22Rv1 (cell line): ENCODE data around the gene HTRA3.

Experiments used
- H3K27ac ChIP-seq: fragments of 450-650 bp; 2 replicates; pipeline ENCODE4 v1.5.1; 2017
- ZFX ChIP-seq: fragments of 450-650 bp; IDR thresholded peaks from 2 replicates; pipeline ENCODE4 v1.6.1; 2017; ENCODE audit warnings: antibody characterized with exemption, borderline replicate concordance
- TF ChIP-seq, protein P1 (sequence below): fragments of 450-650 bp; IDR thresholded peaks from 2 replicates; pipeline ENCODE4 v1.5.1; 2017; ENCODE audit warnings: mild to moderate bottlenecking

The HTRA3 gene

DNA sequence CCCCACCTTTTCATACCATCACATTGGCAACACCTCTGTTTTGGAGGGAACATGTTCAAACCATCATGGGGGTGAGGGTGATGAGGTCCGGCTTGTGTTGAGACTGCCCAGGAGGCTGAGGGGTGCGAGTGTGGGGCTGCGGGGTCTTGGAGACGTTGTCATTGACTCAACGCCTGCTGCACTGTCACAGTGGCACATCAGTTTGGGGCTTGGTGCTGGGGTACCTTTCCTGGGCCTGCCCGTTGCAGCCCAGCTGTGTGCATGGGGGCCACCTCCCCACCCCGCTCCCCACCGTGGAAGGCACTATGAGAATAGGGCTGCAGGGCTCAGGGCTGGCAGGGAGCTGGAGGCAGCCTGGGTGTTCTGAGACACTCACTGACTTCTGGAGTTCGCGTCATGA is 2.3 kb downstream of the HTRA3 start:
- TF ChIP-seq, protein P1, sequence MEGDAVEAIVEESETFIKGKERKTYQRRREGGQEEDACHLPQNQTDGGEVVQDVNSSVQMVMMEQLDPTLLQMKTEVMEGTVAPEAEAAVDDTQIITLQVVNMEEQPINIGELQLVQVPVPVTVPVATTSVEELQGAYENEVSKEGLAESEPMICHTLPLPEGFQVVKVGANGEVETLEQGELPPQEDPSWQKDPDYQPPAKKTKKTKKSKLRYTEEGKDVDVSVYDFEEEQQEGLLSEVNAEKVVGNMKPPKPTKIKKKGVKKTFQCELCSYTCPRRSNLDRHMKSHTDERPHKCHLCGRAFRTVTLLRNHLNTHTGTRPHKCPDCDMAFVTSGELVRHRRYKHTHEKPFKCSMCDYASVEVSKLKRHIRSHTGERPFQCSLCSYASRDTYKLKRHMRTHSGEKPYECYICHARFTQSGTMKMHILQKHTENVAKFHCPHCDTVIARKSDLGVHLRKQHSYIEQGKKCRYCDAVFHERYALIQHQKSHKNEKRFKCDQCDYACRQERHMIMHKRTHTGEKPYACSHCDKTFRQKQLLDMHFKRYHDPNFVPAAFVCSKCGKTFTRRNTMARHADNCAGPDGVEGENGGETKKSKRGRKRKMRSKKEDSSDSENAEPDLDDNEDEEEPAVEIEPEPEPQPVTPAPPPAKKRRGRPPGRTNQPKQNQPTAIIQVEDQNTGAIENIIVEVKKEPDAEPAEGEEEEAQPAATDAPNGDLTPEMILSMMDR, result no peak
- TF ChIP-seq ZFX, result no peak
- H3K27ac ChIP-seq, result no peak overlapping the region

- TF ChIP-seq, protein P1, result no peak
- no peak for TF ChIP-seq ZFX
- no peak overlapping the region for H3K27ac ChIP-seq
Observed at GRCh38 chr4:8272472-8273428, 3.2 kb downstream of the HTRA3 start.

DNA sequence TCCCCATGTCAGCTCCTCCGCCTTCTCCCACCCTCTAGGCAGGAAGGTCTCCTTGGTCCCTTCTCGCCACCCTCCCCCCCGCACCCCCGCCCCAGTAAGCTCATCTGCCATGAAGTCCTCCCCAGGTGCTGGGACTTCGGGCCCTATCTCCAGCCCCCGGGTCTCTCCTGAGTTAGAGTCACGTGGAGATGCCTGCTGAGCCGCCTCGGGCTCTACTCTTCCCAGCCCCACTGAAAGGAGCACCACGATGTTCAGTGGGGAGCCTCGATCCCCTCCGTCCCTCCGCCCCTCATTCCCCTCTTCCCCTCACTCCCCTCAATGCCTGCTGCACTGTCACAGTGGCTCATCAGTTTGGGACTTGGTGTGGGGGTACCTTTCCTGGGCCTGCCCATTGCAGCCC is 3.9 kb downstream of the HTRA3 start:
- no peak overlapping the region for H3K27ac ChIP-seq
- no peak for TF ChIP-seq ZFX

- TF ChIP-seq ZFX, result no peak
- TF ChIP-seq, protein P1, result no peak
- H3K27ac ChIP-seq, result no peak overlapping the region
Observed at GRCh38 chr4:8274066-8274652, 4.6 kb downstream of the HTRA3 start.

GRCh38 chr4:8274765-8275547 is 5.4 kb downstream of the HTRA3 start:
- TF ChIP-seq, protein P1, result no peak
- no peak for TF ChIP-seq ZFX
- H3K27ac ChIP-seq, result no peak overlapping the region

DNA sequence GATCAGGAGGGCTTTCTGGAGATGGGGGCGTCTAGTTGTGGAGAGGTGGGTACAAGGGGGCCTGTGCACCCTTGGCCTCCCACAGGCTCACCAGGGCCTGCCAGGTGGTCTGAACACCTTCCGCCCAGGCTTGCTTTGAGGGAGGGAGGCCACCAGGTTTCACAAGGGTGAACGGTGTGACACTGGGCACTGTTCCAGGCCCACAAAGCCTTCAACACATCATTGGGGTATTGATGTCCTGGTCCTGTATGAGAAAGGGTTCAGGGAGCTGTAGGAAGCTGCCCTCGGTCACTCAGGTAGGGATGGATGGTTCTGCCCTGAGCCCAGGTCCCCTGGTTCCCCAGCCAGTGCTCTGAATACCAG is 6.0 kb downstream of the HTRA3 start:
- H3K27ac ChIP-seq, result no peak overlapping the region
- no peak for TF ChIP-seq ZFX

- TF ChIP-seq, protein P1, result no peak
- TF ChIP-seq ZFX, result no peak
- H3K27ac ChIP-seq, result no peak overlapping the region
Observed at GRCh38 chr4:8276358-8277240, 7.0 kb downstream of the HTRA3 start.
